ENCODE data around the gene CADPS. TPM values are rescaled to one million over a fixed set of nuclear protein-coding genes. Genes with fewer than 3 reads are reported as not detected.

CADPS gene
- total RNA-seq, 1 experiment from 2014 or later = not detected

DNA sequence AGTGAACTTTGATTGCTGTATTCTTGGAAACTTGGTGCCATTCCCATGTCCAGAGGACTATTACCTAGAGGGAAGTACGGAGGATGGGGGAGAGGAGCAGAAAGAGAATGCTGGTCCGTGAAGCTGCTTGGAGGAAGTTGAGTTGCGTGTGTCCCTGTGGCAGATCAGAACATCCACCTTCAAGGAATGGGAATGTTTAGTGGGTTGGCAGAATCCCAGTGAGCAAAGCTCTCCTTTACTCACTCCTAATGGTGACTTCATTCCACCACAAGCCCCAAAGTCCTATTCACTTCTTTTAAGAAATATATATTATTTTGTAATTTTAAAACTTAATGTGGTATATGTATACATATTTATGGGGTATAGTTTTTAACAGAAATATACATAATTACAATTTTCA lies 254.0 kb downstream of the CADPS start:
- CTCF ChIA-PET = interaction anchor here (0.7 to 1.0 kb wide), 2 partner anchors 18 to 1372 kb away, joined by 3 to 7 read pairs; no protein-coding TSS in a partner anchor
- Histone ChIP-seq H4K20me1 (ENCODE audit: insufficient read depth) (no peaks in the 10 kb centered on the region), H3F3A (ENCODE audit: insufficient read depth, low read depth) (no peaks in the 10 kb centered on the region), H2AFZ (no peak overlapping the region), H3K27ac (no peak overlapping the region), H3K4me3 (no peak overlapping the region), H3K27me3 (ENCODE audit: insufficient read depth, low read depth) (peaks cover 3% of the 10 kb centered on the region; the same call in 1 of the 2 replicates), H3K4me1 (replicated peaks; ENCODE audit: insufficient read depth) (no peaks in the 10 kb centered on the region), H3K9me2 (ENCODE audit: insufficient read depth) (no peaks in the 10 kb centered on the region), H3K9me3 (ENCODE audit: insufficient read depth, low read depth) (no peaks in the 10 kb centered on the region), H3K36me3 (ENCODE audit: low read depth) (no peaks in the 10 kb centered on the region), H3K79me2 (ENCODE audit: low read depth) (no peaks in the 10 kb centered on the region), H3K4me2 (no peak overlapping the region)
- no TSS peak for BruUV-seq (replicated peaks)
- intact Hi-C loops (cut with micrococcal nuclease; ENCODE audit: unreplicated experiment) = loop anchor here (10.0 kb wide), 1 partner anchor 714 kb away; no protein-coding TSS in a partner anchor
- POLR2A ChIA-PET (ENCODE audit: unreplicated experiment) = no interaction called here
- TF ChIP-seq EZH2 (IDR thresholded peaks at IDR 0.05; ENCODE audit: low read depth) = no peak
- TF ChIP-seq, protein P1, sequence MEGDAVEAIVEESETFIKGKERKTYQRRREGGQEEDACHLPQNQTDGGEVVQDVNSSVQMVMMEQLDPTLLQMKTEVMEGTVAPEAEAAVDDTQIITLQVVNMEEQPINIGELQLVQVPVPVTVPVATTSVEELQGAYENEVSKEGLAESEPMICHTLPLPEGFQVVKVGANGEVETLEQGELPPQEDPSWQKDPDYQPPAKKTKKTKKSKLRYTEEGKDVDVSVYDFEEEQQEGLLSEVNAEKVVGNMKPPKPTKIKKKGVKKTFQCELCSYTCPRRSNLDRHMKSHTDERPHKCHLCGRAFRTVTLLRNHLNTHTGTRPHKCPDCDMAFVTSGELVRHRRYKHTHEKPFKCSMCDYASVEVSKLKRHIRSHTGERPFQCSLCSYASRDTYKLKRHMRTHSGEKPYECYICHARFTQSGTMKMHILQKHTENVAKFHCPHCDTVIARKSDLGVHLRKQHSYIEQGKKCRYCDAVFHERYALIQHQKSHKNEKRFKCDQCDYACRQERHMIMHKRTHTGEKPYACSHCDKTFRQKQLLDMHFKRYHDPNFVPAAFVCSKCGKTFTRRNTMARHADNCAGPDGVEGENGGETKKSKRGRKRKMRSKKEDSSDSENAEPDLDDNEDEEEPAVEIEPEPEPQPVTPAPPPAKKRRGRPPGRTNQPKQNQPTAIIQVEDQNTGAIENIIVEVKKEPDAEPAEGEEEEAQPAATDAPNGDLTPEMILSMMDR (conservative IDR thresholded peaks at IDR 0.05) = no peak
- no peak for DNase-seq

DNA sequence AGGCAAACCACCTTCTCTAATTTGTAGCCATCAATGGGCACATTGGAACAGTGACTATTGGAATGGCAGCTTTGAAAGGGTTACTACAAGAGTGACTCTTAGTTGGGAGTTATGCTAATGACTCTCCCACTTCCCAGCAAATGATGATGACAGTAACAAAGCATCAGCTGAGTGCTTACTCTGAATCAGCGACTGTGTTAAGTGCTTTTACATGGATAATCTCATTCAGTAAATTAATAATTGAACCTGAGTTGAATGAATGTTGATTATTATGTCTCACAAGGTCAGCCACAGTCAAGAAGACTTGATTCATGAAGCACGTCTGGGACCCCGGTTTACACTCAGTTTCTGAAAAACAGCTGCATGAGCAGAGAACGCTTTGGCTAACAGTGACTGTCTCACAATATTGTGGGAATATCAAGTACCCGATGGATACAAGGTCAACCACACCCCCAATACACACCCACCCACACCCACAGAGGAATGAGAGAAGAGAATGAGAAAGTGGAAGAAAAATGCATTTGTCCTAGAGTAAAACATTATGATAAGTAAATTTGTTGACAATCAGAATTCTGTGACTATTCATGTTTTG lies 259.9 kb downstream of the CADPS start:
- POLR2A ChIA-PET (ENCODE audit: unreplicated experiment) = no interaction called here
- no peak overlapping the region for H3K4me2 ChIP-seq
- TF ChIP-seq, protein P1 (conservative IDR thresholded peaks at IDR 0.05) = no peak
- TF ChIP-seq EZH2 (IDR thresholded peaks at IDR 0.05; ENCODE audit: low read depth) = no peak
- H3K27me3 ChIP-seq (ENCODE audit: insufficient read depth, low read depth) = no peaks in the 10 kb centered on the region
- no peaks in the 10 kb centered on the region for H3K4me1 ChIP-seq (replicated peaks; ENCODE audit: insufficient read depth)
- H3F3A ChIP-seq (ENCODE audit: insufficient read depth, low read depth) = no peaks in the 10 kb centered on the region
- H3K9me3 ChIP-seq (ENCODE audit: insufficient read depth, low read depth) = no peaks in the 10 kb centered on the region
- H3K36me3 ChIP-seq (ENCODE audit: low read depth) = no peaks in the 10 kb centered on the region
- intact Hi-C loops (cut with micrococcal nuclease; ENCODE audit: unreplicated experiment) = no loop called here
- no peak overlapping the region for H3K27ac ChIP-seq
- H4K20me1 ChIP-seq (ENCODE audit: insufficient read depth) = no peaks in the 10 kb centered on the region
- CTCF ChIA-PET = no interaction called here
- no TSS peak for BruUV-seq (replicated peaks)
- H2AFZ ChIP-seq = no peak overlapping the region
- no peak overlapping the region for H3K4me3 ChIP-seq
- H3K9me2 ChIP-seq (ENCODE audit: insufficient read depth) = no peaks in the 10 kb centered on the region
- no peak for DNase-seq
- no peaks in the 10 kb centered on the region for H3K79me2 ChIP-seq (ENCODE audit: low read depth)

DNA sequence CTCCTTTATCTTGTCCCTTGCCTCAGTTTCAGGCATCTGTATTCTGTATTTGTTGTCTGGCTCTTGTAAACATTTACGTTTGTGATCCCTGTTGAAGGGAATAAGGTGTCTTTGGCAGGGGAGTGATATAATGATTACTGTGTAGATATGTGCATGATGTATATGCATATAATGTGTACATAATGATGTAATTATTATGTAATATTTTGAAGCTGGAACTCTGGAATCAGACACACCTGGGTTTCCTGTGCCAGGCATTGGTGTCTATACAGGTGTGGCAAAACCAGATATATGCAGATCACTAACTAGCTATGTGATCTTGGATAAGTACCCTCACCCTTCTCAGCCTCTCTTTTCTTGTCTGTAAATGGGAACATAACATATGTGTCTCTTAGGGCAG lies 260.7 kb downstream of the CADPS start:
- Histone ChIP-seq H4K20me1 (ENCODE audit: insufficient read depth) (no peaks in the 10 kb centered on the region), H3K27me3 (ENCODE audit: insufficient read depth, low read depth) (no peaks in the 10 kb centered on the region), H3K79me2 (ENCODE audit: low read depth) (no peaks in the 10 kb centered on the region), H3K4me2 (no peak overlapping the region), H3K36me3 (ENCODE audit: low read depth) (no peaks in the 10 kb centered on the region), H2AFZ (no peak overlapping the region), H3K4me3 (no peak overlapping the region), H3K27ac (no peak overlapping the region), H3K4me1 (replicated peaks; ENCODE audit: insufficient read depth) (no peaks in the 10 kb centered on the region), H3K9me2 (ENCODE audit: insufficient read depth) (no peaks in the 10 kb centered on the region), H3F3A (ENCODE audit: insufficient read depth, low read depth) (no peaks in the 10 kb centered on the region), H3K9me3 (ENCODE audit: insufficient read depth, low read depth) (no peaks in the 10 kb centered on the region)
- no TSS peak for BruUV-seq (replicated peaks)
- TF ChIP-seq EZH2 (IDR thresholded peaks at IDR 0.05; ENCODE audit: low read depth) = no peak
- TF ChIP-seq, protein P1 (conservative IDR thresholded peaks at IDR 0.05) = no peak
- POLR2A ChIA-PET (ENCODE audit: unreplicated experiment) = no interaction called here
- intact Hi-C loops (cut with micrococcal nuclease; ENCODE audit: unreplicated experiment) = no loop called here
- CTCF ChIA-PET = no interaction called here
- no peak for DNase-seq

Data from PC-9 (cell line).